Epidermal melanocyte (primary cell): Measurements from ENCODE around the gene VAMP8.
"Not testable (repeated sequence)": the region's sequence is repeated elsewhere in the genome, so short reads cannot be mapped to it uniquely, and the experiment has no call there.

Source experiments
- DNase-seq: peaks from one replicate; pipeline ENCODE4 v3.0.0; 2011; ENCODE audit warnings: low spot score; ENCODE audit not compliant: insufficient read length

VAMP8 gene

GRCh38 chr2:85579266-85579935, 2.0 kb downstream of the VAMP8 start:
- DNase-seq: no peak

DNA sequence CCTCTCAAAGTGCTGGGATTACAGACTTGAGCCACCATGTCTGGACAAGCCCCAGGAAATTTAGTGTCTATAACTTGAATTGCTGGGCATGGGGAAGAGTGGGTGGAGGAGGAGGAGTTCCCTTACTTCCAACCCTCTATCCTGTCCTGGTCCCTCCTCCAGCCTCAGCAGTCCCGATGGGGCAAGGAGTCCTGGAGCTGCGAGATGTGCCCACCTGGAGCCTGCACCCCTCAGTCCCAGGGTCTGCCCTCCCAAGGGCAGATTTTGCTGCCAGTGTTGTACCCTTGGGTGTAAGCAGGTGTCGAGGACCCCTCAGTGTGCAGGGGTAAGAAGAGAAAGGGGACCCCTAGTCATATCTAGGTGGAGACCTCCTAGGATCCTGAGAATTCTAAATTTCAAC, 2.8 kb downstream of the VAMP8 start:
- no peak for DNase-seq

DNA sequence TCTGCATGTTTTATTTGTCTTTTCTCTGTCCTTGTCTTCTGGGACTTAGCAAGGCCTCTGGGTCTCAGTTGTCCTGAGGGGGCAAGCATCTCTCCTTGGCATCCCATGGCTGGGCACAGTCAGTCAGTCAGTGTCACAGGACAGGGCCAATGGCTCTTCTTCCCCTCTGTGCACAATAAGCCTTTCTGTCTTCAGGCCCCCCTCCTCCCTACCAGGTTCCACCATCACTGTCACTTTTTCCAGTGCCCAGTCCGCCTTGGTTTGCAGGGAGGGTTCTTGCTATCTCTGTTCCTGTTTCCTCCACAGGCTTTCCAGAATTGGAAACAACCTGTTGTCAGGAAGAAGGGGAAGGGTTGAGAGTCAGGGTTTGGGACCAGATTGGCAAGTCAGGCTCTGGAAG, 5.1 kb downstream of the VAMP8 start:
- DNase-seq: no peak

DNA sequence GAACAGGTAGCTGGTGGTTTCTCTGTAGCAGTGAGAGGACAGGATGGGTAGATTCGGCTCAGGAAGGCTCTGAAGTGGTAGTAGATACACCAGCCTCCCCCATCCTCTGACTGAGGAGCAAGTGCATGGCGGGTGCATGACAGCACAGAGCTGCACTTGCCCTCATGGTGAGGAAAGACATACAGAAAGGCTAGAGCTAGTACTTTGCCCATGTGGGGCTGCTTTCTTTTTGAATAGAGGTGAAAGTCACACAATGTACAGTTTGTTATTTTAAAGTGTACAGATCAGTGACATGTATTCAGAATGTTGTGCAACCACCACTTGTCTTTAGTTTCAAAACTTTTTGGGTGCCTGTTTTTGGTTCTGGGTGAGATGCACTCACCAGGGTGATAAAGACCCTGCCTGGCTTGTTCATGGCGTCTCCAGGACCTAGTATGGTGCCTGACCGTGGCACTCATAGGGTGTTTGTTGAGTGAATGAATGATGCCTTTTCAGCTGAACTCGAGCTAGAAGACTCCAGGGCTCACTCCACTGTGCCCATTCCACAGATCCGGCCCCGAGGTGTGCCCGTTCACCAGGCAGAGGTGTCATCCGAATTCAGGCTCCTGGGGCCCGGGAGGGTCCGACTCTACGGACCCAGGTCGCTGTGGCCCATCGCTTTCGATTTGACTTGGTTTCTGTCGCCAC, 6.4 kb downstream of the VAMP8 start:
- DNase-seq: no peak

GRCh38 chr2:85584354-85584856, 7.0 kb downstream of the VAMP8 start, which contains the start of gene VAMP5:
Gene VAMP5, plus strand, starts transcription at chr2:85584431. Its CDS starts 60 bp downstream, at chr2:85584491.
- DNase-seq: no peak

DNA sequence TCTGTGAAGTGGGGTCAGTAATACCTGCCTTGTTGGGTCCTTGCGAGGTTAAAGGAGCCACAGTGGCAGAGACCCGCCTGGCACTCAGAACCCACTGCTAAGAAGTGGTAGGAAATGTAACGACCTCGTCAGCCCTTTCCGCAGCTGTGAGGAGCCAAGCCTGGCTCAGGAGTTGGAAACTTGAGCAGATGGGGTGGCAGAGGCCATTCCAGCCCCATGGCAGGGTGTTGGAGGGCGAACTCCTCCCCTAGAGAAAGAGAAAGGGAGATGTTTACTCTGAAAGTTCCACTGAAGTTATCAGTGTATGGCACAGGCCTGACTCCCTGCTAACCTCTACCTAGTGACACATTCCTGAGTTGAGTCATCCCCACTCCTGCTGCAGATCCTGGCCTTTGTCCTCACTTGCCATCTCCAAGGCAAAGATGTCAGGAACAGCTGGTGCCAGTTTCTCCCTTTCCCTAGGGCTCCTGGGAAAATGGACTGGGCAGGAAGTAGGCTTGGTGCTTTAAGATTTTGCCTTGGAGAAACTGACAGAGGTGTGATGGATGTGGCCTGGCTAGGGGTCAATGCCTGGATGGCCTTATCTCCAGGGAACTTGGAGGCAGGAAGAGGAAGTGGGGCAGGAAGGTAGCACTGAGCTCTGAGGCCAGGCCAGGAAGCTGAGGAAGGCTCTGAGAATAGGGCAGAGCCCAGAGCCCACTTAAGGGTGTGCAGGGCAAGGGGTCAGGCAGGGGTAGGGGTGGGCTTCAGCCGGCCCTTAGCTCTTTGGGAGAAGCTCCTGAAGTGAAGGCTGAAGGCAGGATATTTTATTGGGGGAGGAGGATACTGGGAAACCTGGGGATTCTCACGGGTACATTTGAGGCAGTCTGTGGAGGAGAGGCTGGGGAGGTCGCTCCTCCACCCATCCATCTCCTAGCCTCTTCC, 7.7 kb downstream of the VAMP8 start:
- DNase-seq: no peak

DNA sequence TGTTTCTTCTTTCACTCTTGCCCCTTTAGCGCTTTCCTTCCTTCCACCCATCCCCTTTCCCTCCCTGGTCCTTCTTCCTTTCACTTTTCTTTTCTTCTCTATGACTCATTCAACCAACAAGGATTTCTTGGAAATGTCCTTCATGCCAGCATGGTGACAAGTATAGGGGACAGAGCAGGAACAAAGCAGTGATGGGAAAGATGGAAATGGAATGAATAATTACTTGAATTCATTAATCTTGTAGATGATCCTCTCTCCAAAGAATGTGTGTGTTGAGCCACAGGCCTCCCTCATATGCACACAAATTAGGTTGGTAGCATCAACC, 8.4 kb downstream of the VAMP8 start:
- no peak for DNase-seq

DNA sequence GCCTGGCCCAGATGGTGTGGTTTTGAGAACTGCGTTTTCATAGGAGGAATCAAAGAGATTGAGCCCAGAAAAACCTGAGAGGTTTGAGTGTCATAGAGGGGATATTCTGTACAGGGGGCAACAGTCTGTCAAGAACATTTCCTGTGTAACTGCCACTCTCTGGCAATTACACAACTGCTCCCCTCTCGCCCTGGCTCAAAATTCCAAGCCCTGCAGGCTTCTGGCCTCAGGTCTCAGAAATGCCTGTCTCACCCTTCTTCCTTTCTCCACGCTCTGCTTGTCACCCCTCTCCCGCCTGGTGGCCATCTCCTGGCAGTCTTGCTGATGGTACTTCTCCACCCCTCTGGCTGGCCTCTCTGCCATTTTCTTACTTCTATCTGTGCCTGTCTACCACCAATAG, 10.8 kb downstream of the VAMP8 start:
- no peak for DNase-seq

DNA sequence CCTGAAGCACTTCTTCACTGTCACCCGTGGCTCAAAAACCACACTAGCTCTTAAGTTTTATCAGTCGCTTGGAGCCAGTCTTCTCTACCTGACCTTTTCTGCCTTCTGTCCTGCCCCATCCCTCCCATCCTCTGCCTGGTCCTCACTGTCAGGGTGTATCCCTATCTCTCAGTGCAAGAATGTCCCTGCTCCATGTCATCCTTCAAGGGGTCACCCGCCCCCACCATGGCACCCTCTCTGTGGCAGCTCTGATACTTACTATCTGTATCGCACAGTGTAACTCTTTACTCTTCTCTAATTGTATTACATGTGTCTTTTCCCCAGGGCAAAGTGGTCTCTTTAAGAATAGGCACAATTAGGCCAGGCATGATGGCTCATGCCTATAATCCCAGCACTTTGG, 11.3 kb downstream of the VAMP8 start:
- DNase-seq: no peak

DNA sequence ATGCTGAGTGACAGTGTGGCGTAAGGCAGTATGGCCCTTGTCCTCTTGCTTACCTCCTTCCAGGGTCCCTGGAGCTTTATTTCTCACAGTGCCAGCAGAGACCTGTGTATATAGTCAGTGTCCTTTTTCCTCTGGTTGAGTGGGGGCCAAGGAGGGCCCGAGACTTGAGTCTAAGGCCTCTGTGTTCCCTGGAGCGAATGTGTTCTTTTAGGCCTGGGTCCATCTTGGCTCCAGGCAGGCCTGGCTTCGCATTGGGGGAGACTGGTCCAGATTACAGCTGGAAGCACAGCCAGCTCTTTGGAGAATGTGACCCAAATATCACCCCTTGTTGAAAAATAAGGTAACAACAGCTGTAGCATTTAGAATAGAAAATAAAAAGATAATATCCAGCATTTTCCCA, 11.8 kb downstream of the VAMP8 start:
- DNase-seq: no peak

DNA sequence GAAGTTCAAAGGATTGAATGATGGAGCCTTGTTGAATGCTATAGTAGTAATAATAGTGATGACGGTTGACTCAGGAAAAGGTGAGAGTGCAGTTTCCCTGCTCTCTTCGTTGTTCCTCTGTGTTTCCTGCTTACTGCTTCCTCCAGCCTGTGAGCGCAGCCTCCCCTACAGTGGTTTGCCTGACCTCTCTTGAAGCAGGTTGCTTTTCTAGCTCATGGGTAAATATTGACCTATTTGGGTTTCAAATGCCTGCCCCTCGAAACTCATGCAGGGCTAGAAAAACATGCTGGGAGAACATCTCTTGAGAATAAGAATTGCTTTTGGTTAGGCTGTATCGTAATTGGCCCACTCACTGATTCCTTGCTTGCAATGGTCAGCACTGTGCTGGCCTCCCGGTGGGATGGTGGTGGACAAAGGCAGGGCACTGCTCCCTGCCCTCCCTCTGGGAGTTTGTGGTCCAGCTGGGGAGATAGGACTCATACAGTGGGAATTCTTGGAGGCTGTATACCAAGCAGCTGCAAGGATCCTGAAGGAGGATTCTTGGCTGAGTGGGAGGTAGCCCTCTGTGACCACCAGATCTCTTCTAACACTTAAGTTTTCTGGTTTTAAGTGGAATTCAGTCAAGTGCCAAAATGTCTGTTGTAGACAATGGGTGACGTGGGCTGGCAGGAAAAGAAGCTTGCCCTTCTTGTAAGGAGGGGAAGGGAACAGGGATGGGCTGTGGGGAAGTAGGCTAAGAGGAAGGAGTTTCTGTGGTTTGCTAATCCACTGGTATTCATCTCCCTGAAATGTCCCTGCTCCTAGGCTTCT, 12.8 kb downstream of the VAMP8 start:
- no peak for DNase-seq

DNA sequence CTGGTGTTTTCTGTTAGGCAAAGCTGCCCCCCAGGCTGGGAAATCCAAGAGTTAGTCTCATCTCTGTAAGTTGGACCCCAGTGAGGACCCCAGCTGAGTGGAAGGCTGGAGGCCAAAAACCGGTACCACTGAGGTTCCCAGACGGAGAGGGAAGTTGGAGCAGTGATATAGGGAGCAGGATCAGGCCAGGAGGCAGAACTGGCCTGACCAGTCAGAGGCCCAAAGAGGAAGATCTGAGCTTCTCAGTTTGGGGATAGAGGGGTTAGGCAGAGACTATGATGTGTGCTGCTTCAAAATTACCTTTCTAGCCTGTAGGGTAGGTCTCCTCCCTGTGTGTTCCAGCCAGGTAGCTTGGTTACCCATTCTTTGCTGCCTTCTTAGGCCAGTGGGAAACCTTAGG, 13.6 kb downstream of the VAMP8 start:
- no peak for DNase-seq

DNA sequence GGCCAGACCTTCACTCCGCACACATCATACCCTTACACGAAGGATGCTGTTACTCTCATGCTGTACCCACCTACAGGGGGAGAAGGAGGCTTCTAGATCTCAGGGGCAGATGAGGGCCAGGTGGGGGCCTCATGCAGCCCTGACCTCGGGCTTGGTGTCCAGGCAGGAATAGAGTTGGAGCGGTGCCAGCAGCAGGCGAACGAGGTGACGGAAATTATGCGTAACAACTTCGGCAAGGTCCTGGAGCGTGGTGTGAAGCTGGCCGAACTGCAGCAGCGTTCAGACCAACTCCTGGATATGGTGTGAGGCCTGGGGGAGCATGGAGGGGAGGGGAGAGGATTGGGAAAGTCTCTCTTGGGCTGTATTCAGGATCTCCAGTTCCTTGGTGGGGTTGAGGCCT, 14.2 kb downstream of the VAMP8 start:
- no peak for DNase-seq

DNA sequence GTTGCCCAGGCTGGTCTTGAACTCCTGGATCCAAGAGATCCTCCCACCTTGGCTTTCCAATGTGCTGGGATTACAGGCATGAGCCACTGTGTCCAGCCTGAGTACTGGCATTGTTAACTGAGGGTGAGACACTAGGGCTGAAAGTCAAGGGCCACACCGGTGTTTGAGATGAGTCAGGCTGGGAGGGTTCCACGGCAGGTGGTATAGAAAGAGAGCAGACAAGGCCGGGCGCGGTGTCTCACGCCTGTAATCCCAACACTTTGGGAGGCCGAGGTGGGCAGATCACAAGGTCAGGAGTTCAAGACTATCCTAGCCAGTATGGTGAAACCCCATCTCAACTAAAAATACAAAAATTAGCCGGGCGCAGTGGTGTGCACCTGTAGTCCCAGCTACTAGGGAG, 14.9 kb downstream of the VAMP8 start:
- not testable (repeated sequence) for DNase-seq

DNA sequence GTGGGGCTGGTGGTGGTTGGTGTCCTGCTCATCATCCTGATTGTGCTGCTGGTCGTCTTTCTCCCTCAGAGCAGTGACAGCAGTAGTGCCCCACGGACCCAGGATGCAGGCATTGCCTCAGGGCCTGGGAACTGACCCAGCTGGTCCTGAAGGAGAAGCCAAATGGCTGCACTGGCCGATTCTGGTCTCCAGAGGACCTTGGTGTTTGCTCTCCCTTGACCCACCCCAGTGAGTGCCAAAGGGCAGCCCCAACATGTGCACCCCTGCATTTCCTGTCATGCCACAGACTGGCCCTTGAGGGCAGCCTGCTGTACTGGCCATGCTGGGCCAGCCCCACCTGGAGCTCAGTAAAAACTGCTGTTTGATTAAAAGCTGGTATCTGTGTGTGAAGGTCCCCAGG, 15.6 kb downstream of the VAMP8 start:
- no peak for DNase-seq

DNA sequence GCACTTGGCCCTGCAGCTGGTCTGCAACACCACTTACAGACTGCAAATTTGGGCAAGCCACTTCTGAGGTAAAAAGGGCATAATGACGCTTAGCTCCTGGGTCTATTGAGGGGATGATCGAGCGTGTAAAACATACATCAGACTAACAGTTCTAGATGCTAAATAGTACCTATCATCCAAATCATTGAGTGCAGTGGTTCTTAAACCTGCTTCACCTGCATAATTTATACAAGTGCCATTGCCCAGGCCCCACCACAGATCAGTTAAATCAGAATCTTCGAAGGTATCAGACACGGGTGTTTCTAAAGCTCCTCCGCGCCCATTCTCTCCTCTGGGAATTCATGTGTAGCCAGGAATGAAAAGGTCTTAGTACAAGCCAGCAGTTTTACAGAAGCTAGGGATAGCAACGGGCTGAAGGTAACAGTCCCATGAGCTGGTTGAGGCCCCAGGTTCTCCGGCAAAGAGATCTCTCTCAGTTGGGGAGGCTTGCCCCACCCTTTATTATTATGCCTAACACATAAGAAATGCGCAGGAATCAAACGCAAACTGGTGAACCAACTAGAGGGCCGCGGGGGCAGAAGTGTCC, 17.4 kb downstream of the VAMP8 start:
- no peak for DNase-seq

DNA sequence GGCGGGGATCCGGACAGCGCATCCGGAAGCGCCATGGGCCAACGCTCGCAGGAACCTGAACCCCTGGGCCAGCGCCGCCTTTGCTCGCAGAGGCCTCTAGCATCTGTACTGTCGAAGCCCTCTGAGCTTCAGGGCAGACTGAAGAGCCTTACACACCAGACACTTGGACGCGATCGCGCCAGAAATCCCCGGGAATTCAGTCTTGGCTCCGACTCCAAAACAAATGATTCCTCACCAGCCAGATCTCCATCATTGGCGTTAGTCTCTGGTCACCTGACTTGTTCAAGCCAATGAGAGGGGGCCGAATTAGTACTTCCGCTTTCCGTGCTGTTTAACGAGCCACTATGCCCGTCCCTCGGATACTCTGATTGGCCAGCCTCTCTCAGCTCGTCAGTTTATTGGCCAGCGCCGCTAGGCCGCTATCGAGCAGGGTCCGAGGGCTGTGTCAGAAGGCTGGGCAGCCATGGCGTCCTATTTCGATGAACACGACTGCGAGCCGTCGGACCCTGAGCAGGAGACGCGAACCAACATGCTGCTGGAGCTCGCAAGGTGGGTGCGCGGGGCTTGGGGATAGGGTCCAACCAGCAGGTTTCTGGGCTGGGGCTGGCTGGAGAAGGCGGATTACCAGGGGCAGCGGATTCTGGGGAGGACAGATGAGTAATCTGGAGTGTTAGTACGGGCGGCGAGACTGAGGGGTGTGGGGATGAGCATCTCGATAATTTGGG, 18.1 kb downstream of the VAMP8 start, which contains the start of gene RNF181:
Gene RNF181, plus strand, starts transcription at position 445 of the 725 bp plus-strand sequence. Its CDS starts 19 bp downstream, at position 464.
- peak; percentile 99 for DNase-seq

GRCh38 chr2:85596026-85596333, 18.6 kb downstream of the VAMP8 start:
- DNase-seq: no peak

DNA sequence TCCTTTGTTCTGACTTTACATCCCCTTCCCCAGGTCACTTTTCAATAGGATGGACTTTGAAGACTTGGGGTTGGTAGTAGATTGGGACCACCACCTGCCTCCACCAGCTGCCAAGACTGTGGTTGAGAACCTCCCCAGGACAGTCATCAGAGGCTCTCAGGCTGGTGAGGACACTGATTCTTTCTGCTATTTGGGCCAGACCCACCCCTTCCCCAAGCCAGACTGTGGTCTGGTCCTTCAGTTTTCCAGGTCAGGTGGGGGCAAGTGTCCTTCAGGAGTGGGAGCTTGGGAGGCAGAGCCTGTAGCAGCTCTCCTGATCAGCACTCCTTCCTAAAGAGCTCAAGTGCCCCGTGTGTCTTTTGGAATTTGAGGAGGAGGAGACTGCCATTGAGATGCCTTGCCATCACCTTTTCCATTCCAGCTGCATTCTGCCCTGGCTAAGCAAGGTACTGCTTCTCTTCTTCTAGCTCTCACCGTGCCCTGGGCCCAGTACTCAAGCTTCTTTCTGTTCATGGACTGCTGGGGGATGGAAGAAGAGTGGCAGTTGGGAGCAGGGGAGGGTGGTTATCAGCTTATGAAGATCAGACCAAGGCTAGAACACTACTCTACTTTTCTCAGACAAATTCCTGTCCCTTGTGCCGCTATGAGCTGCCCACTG, 19.2 kb downstream of the VAMP8 start:
- no peak for DNase-seq

DNA sequence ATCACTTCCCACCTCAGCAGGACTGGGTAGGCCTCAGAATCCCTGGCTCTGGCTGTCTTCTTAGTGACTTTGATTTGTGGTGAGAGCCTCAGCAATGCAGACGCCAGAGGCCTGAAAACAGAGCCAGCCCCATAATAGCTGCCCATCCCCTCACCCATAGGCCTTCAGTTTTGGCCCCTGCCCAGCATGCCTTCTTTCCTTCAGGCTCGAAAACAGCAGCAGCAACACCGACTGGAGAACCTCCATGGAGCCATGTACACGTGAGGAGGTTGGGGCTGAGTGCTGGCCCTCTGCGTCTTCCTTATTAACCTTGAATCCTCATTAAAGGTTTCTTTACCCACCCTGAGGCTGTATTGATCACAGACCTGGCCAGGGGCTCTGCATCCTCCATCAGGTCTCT, 19.9 kb downstream of the VAMP8 start:
- no peak for DNase-seq
